Progenitor cell of endocrine pancreas (in vitro differentiated cells): ENCODE results near the gene INO80B. TPM values are rescaled to one million over a fixed set of nuclear protein-coding genes. Genes with fewer than 3 reads are reported as not detected.
A peak's percentile ranks its signal among the peaks of the same experiment; 100 is the strongest.

Source experiments
- DNase-seq: peaks from one replicate; pipeline ENCODE4 v3.0.0; 2021; ENCODE audit warnings: low spot score; ENCODE audit not compliant: unreplicated experiment
- H3K27ac Mint-ChIP-seq: 2 replicates; pipeline ENCODE4 v1.8.0; 2021; ENCODE audit warnings: mild to moderate bottlenecking, moderate library complexity, mixed read lengths
- H3K27me3 Mint-ChIP-seq: 2 replicates; pipeline ENCODE4 v1.8.0; 2021; ENCODE audit warnings: mixed read lengths
- H3K36me3 Mint-ChIP-seq: 2 replicates; pipeline ENCODE4 v1.8.0; 2022; ENCODE audit warnings: mixed read lengths; ENCODE audit not compliant: insufficient read depth
- H3K4me1 Mint-ChIP-seq: 2 replicates; pipeline ENCODE4 v1.8.0; 2021; ENCODE audit warnings: low read depth, mixed read lengths
- H3K4me3 Mint-ChIP-seq: 2 replicates; pipeline ENCODE4 v1.8.0; 2021; ENCODE audit warnings: low read depth, mild to moderate bottlenecking, moderate library complexity, mixed read lengths
- H3K9me3 Mint-ChIP-seq: 2 replicates; pipeline ENCODE4 v1.8.0; 2021; ENCODE audit warnings: low read depth, mixed read lengths
- total RNA-seq: library from RNA; stranded (reverse); gene quantifications from 2 replicates; pipeline ENCODE4 v1.2.1, GENCODE V29; 2021
- TF ChIP-seq, protein P1 (sequence below): fragments of 200-600 bp; sonication (generic); IDR thresholded peaks from one replicate; pipeline ENCODE4 v1.5.0; 2021; ENCODE audit warnings: antibody characterized with exemption, mild to moderate bottlenecking; ENCODE audit not compliant: unreplicated experiment

INO80B gene
- total RNA-seq, 1 donor from 2014 or later = 46.8 TPM

DNA sequence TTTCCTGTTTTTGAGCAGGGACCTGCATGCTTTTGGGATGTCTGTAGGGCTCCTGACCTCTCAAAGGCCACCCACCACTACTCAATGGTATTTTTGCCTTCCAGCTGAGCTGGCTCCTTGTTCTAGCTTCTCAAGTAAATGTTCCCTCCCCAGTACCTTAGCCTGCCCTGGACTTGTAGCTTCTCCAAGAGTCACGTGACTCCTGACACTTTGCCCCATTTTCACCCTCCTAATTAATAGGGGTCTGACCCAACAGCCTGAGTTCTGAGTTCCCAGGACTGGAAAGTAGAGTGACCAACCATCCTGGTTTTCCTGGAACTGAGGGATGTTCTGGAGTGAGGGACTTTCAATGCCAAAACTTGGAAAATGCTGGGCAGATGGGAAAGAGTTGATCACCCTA is 40.6 kb downstream of the INO80B start:
- TF ChIP-seq, protein P1, sequence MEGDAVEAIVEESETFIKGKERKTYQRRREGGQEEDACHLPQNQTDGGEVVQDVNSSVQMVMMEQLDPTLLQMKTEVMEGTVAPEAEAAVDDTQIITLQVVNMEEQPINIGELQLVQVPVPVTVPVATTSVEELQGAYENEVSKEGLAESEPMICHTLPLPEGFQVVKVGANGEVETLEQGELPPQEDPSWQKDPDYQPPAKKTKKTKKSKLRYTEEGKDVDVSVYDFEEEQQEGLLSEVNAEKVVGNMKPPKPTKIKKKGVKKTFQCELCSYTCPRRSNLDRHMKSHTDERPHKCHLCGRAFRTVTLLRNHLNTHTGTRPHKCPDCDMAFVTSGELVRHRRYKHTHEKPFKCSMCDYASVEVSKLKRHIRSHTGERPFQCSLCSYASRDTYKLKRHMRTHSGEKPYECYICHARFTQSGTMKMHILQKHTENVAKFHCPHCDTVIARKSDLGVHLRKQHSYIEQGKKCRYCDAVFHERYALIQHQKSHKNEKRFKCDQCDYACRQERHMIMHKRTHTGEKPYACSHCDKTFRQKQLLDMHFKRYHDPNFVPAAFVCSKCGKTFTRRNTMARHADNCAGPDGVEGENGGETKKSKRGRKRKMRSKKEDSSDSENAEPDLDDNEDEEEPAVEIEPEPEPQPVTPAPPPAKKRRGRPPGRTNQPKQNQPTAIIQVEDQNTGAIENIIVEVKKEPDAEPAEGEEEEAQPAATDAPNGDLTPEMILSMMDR = no peak
- Mint-ChIP-seq H3K4me3 (no peak overlapping the region), H3K27ac (no peak overlapping the region), H3K36me3 (peaks cover 16% of the 10 kb centered on the region), H3K9me3 (no peaks in the 10 kb centered on the region), H3K27me3 (peaks cover 25% of the 10 kb centered on the region), H3K4me1 (peaks cover 13% of the 10 kb centered on the region)
- no peak for DNase-seq

DNA sequence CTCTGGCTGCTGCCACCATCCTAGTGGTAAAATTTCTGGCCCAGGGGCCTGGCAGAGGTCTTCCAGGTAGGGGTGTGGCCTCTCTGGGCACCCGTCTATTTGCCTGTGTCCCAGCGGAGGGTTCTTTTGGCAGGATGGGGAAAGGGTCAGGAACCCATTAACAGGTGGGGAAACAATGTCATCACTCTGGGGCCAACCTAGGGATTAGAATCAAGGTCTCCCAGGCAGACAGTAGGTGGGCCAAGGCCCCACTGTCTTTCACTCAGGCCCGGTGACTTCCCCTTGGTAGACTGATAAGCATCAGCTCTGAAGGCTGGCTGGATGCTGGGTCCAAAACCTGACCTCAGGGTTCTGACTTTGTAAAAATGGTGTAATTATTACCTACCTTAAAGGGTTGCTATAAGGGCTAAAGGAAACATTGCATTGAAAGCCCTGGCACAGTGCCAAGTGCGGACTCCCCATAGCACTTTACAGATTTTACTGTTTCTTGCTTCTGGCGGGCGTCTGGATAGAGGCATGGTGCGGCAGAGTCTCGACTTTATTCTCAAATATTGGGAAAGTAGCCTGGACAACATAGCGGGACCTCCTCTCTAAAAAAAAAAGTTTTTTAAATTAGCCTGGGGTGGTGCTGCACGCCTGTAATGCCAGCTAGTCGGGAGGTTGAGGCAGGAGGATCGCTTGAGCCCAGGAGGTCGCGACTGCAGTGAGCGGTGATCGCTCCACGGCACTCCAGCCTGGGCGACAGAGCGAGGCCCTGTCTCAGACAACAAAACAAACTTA is 42.3 kb downstream of the INO80B start:
- H3K9me3 Mint-ChIP-seq = no peaks in the 10 kb centered on the region
- peaks cover 21% of the 10 kb centered on the region for H3K4me1 Mint-ChIP-seq
- no peak for DNase-seq
- TF ChIP-seq, protein P1 = no peak
- H3K36me3 Mint-ChIP-seq = peaks cover 12% of the 10 kb centered on the region
- peaks cover 29% of the 10 kb centered on the region for H3K27me3 Mint-ChIP-seq
- peak overlapping the region; percentile 79 for H3K27ac Mint-ChIP-seq
- H3K4me3 Mint-ChIP-seq = peak overlapping the region; percentile 89

DNA sequence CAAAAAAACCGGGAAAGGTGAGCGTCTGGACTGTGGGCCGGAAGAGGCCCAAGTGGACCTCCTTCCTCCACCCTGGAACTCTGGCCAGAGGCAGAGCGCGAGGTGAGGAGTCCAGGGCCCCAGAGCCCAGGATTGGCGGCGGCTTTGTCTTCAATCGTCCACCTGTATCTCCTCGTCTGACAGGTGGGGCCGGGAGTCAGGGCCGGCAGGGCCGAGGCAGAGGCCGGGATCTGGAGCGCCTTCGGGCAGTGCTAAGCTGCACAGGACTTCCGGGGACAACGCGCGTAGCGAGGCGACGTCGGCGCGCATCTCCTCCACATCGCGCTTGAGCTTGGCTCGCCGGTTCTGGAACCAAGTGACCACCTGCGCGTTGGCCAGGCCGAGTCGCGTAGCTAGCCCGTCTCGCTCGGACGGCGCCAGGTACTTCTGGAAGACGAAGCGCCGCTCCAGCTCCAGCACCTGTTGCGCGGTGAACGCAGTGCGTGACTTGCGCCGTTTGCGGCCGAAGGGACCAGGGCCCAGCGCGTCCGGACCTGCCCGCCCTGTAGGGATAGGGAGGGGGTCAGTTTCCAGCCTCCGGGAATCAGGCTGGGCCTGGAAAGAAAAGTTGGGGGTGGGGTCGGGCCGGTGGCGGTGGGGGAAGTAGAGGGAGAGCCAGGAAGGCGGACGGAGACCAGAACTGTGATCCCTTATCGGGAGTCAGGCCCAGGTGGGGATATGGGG is 43.1 kb downstream of the INO80B start:
- Mint-ChIP-seq H3K4me3 (peak overlapping the region; percentile 89), H3K36me3 (peaks cover 10% of the 10 kb centered on the region), H3K27ac (peak overlapping the region; percentile 93), H3K9me3 (no peaks in the 10 kb centered on the region), H3K4me1 (peaks cover 26% of the 10 kb centered on the region), H3K27me3 (peaks cover 29% of the 10 kb centered on the region)
- TF ChIP-seq, protein P1 = no peak
- no peak for DNase-seq

DNA sequence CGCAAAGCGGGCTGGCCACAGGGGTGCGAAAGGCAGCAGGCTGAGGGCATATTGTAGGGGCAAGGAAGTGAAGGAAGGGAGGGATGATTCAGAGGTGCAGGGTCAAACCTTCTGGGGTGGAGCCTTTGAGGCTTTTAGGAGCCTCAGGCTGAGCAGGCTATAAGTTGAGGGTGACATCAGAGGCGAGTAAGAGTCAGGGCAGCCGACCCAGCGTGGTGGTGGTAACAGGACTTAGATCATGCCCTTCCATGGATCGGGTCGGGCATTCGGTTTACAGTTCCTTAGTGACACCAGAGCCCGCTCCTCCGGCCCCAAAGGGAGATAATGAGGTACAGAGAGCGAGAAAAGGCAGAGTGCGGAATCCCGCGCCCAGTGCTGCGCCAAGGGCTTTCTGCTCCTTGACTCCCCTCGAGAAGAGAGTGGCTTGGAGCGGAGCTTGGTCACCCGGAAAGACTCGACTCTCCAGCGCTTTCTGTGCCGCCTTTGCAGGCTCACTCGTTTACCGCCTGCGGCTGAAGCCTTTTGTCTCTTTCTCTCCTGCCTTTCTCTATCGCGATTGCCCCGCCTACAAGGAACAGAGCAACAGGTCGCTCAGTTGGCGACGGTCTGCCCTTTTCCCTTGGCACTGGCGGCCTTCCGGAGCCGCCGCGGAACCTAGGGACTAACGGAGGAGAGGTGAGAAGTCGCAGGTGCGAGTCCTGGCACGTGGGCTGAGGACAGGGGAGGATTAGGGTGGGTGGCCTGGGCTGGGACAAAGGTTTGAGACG is 43.8 kb downstream of the INO80B start:
- Mint-ChIP-seq H3K27ac (peak overlapping the region; percentile 93), H3K4me3 (peak overlapping the region; percentile 89)
- no peak for DNase-seq

More for the DNA sequence above, 43.8 kb downstream of the INO80B start:
- Mint-ChIP-seq H3K9me3 (no peaks in the 10 kb centered on the region), H3K27me3 (peaks cover 29% of the 10 kb centered on the region), H3K36me3 (peaks cover 9% of the 10 kb centered on the region), H3K4me1 (peaks cover 29% of the 10 kb centered on the region)
- TF ChIP-seq, protein P1 = no peak
